Measurements from ENCODE around the gene SLPI.

- no peak for TF ChIP-seq CTCF (IDR thresholded peaks at IDR 0.05)
- no peak for TF ChIP-seq POLR2A (IDR thresholded peaks at IDR 0.05)
Measured at GRCh38 chr20:45268531-45268930, 14.2 kb upstream of the SLPI start.
